ENCODE results near the gene HAUS2. TPM values are rescaled to one million over a fixed set of nuclear protein-coding genes. Genes with fewer than 3 reads are reported as not detected.
"Not testable (repeated sequence)": the region's sequence is repeated elsewhere in the genome, so short reads cannot be mapped to it uniquely, and the experiment has no call there.

The HAUS2 gene
- 35.3 and 92.9 TPM in 2 replicates for total RNA-seq

DNA sequence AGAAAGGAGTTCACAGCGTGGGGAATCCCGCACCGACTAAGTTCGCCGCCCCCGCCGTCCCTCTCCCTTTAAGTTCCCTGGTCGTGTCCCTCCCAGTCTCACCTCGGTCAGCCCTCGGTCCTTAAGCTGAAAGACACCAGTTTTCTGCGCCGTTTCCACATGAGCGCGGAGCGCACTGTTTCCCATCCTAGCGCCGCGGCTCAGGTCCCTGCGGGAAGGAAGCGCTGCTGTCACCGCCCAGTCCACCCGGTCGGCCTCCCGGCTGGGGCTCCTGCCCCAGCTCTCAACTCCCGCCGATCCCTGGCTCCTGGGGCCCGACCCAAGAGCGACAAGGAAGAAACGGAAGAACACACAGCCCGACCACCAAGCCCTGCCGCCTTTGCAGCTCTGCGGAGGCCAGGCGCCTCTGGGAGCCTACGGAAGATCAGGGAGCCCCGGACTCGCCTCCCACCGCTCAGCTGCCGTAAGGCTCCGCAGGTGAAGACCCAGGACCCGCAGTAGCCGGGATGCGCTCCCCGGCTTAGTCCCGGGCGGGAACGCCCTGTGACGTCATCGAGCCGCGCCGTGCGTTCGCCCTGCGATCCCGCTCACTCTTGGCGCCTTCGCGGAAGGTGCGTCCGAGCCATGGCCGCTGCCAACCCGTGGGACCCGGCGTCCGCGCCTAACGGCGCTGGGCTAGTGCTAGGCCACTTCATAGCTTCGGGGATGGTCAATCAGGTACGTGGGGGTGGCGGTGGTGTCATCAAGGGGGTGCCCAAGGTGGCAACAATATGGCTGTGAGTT is at the start of gene HAUS2, which contains the start of gene LRRC57:
TSS of gene HAUS2 (plus strand) at position 590 of the 783 bp plus-strand sequence. CDS start at position 625, 35 bp downstream.
TSS of gene LRRC57 (minus strand) at position 545 of the 783 bp plus-strand sequence. CDS start at position 186, 359 bp downstream.
- peak; percentile 58 for DNase-seq (ENCODE audit: low read depth)

- no peak for DNase-seq (ENCODE audit: low read depth)
Observed at GRCh38 chr15:42499858-42500609, 48.6 kb upstream of the HAUS2 start.

GRCh38 chr15:42502477-42502876 is 46.2 kb upstream of the HAUS2 start:
- DNase-seq (ENCODE audit: low read depth): no peak

DNA sequence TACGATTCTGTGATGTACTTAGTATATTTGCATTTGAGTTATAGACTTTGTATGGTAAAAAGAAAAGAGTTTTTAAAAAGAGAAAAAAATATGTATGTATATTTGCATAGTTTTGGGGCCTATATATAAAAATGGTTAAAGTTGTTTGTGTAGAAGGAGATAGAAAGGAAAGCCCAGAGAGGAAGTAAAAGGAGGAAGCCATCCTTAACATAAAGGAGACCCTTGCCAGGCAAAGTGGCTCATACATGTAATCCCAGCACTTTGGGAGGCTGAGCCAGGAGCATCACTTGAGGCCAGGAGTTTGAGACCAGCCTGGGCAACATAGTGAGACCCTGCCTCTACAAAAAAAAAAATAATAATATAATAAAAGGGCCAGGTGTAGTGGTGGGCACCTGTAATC is 44.8 kb upstream of the HAUS2 start:
- DNase-seq (ENCODE audit: low read depth): no peak

GRCh38 chr15:42504631-42505030 is 44.0 kb upstream of the HAUS2 start:
- DNase-seq (ENCODE audit: low read depth): peak; percentile 28

GRCh38 chr15:42507514-42507913 is 41.1 kb upstream of the HAUS2 start:
- no peak for DNase-seq (ENCODE audit: low read depth)

DNA sequence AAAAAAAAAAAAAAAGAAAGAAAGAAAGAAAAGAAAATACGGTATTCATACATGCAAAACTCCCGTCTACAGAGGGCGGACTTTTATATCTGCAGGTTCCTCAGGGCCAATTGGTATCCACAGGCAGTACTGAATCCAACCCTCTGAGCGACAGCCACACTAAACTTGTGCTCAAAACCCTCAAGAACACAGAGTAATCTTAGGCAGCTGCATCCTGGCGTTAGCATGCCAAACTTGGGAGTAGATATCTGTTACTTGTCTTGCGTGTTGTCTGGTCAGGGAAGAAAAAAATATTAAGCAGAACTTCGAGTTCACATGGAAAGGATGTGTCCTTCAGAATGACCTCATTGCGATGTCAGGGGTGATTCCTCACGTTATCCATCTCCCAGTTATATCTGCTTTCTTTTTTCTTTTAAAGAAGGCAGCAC is 40.4 kb upstream of the HAUS2 start:
- no peak for DNase-seq (ENCODE audit: low read depth)

- DNase-seq (ENCODE audit: low read depth): no peak
Observed at GRCh38 chr15:42510258-42511006, 38.2 kb upstream of the HAUS2 start.

- DNase-seq (ENCODE audit: low read depth): peak; percentile 43
Observed at GRCh38 chr15:42511007-42511391, 37.6 kb upstream of the HAUS2 start.

DNA sequence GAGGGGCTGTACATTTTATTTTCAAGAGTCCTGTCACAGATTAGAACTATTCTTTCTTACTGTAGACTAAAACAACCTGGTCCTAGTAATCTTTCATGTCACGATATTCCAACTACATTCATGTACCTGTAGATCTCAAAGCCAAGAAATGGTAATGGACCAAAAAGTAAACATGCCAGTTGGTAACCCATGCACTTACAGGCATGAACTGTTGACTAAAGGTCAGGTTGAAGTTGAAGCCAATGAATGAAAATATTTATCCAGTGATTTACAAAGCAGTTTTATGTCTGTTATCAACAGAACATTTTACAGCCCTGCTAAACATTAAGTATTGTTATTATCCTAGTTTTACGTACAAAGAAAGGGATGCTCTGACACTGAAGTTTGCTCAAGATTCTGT is 25.3 kb upstream of the HAUS2 start:
- no peak for DNase-seq (ENCODE audit: low read depth)

- no peak for DNase-seq (ENCODE audit: low read depth)
Observed at GRCh38 chr15:42528970-42529369, 19.7 kb upstream of the HAUS2 start.

GRCh38 chr15:42533246-42533645 is 15.4 kb upstream of the HAUS2 start:
- no peak for DNase-seq (ENCODE audit: low read depth)

- DNase-seq (ENCODE audit: low read depth): no peak
Observed at GRCh38 chr15:42544853-42545629, 3.6 kb upstream of the HAUS2 start.

- no peak for DNase-seq (ENCODE audit: low read depth)
Observed at GRCh38 chr15:42547918-42548248, 755 bp upstream of the HAUS2 start.

DNA sequence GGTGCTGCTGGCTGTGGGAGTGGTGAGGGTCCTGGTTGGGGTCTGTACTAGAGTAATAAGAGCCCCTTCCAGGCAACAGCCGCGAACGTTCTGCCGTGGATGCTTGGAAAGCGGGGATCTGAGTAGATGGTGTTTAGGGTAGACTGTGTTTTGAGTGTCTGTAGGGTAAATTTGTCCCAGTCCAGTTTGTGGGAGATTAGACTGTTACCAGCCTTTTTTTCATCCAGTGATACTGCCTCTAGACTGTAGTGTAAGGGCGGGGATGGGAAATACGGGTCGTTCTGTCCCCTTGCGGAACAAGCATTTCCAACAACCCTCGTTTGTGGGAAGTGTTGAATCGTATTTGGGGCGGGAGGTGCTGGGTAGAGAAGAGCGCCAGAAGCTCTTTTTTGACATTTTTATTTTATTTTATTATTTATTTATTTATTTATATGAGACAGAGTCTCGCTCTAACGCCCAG is 424 bp downstream of the HAUS2 start:
- DNase-seq (ENCODE audit: low read depth): peak; percentile 13

DNA sequence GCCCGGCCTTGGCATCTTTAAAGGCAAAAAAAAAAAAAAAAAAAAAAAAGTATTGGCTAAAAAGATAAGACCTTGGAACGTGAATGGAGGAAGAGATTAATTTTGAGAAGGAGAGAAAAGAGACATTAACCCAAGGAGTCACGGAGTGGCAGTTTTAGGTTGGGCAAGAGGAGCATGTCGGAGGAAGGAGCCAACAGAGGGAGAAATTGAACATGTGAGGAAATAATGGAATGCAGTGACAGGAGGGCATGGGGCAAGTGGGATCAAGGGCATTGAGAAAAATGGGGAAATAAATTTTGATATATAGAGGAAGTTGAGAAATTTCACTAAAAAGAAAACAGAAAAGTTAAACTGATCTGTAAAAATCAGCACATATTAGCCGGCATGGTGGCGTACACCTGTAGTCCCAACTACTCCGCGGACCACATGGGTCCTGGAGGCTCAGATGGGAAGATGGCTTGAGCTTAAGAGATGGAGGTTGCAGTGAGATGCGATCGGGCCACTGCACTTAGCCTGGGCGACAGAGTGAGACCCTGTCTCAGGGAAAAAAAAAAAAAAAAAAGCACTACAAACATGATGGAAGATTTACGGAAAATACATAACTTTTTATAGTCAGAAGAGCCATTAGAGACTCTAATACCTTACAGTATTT is 1.2 kb downstream of the HAUS2 start:
- no peak for DNase-seq (ENCODE audit: low read depth)

DNA sequence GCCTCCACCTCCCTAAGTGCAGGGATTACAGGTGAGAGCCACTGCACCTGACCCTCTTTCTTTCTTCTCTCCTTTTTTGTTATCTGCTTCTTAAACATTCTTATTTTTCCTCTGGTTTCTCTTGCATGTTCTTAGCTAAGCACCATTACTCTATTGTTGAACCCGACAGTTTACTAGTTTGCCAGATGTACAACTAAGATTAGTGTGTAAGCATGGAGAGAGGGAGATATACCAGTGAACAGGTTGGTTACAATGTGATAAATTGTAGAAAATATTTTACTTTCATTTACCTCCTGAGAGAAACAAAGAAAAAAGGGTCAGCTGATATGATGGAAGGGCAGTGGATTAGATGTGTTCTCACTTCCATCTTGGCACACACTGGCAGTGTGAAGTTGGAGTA is 4.9 kb downstream of the HAUS2 start:
- no peak for DNase-seq (ENCODE audit: low read depth)

DNA sequence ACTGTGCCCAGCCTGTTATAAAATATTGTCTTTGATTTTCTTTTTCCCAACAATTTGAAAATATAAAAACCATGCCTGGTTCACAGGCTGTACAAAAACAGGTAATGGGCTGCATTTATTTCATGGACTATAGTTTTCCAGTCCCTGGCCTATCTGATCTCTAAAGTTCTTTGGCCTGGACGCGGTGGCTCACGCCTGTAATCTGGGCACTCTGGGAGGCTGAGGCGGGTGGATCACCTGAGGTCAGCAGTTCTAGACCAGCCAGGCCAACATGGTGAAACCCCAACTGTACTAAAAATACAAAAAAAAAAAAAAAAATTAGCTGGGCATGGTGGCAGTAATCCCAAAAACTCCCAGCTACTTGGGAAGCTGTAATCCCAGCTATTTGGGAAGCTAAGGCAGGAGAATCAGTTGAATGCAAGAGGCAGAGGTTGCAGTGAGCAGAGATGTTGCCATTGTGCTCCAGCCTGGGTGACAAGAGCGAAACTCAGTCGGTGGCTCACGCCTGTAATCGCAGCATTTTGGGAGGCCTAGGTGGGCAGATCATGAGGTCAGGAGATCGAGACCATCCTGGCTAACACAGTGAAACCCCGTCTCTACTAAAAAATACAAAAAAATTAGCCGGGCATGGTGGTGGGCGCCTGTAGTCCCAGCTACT is 8.0 kb downstream of the HAUS2 start:
- not testable (repeated sequence) for DNase-seq (ENCODE audit: low read depth)

- DNase-seq (ENCODE audit: low read depth): no peak
Observed at GRCh38 chr15:42558739-42559138, 10.1 kb downstream of the HAUS2 start.
